WTC11 (cell line): ENCODE measurements around the gene FAM90A26. TPM values are rescaled to one million over a fixed set of nuclear protein-coding genes. Genes with fewer than 3 reads are reported as not detected.

Source experiments
- total RNA-seq: library from RNA; stranded (reverse); gene quantifications from 3 replicates; pipeline ENCODE4 v1.2.3, GENCODE V29; 2021

FAM90A26 gene
- total RNA-seq, 1 experiment from 2014 or later, result not detected

Other genes starting within 250 kb of the FAM90A26 start
- gene USP17L10, start 40.2 kb downstream of the FAM90A26 start, total RNA-seq, result not detected in 3 replicates
- gene USP17L11, start 45.0 kb downstream of the FAM90A26 start, total RNA-seq, result not detected in 3 replicates
- gene USP17L12, start 49.7 kb downstream of the FAM90A26 start, total RNA-seq, result not detected in 3 replicates
- not detected in 3 replicates for gene USP17L13, start 54.5 kb downstream of the FAM90A26 start, total RNA-seq
- not detected in 3 replicates for gene USP17L15, start 64.0 kb downstream of the FAM90A26 start, total RNA-seq
- not detected in 3 replicates for gene USP17L17, start 73.5 kb downstream of the FAM90A26 start, total RNA-seq
- gene USP17L18, start 78.2 kb downstream of the FAM90A26 start, total RNA-seq, result not detected in 3 replicates
- gene USP17L19, start 83.0 kb downstream of the FAM90A26 start, total RNA-seq, result not detected in 3 replicates
- not detected in 3 replicates for gene USP17L20, start 87.7 kb downstream of the FAM90A26 start, total RNA-seq
- gene USP17L21, start 92.5 kb downstream of the FAM90A26 start, total RNA-seq, result not detected in 3 replicates
- gene USP17L22, start 97.2 kb downstream of the FAM90A26 start, total RNA-seq, result not detected in 3 replicates
- not detected in 3 replicates for gene USP17L24, start 154.8 kb downstream of the FAM90A26 start, total RNA-seq
- gene USP17L25, start 159.5 kb downstream of the FAM90A26 start, total RNA-seq, result not detected in 3 replicates
- gene USP17L26, start 164.2 kb downstream of the FAM90A26 start, total RNA-seq, result not detected in 3 replicates
- not detected in 3 replicates for gene USP17L5, start 169.0 kb downstream of the FAM90A26 start, total RNA-seq
- not detected in 3 replicates for gene USP17L27, start 173.7 kb downstream of the FAM90A26 start, total RNA-seq
- not detected in 3 replicates for gene USP17L28, start 178.5 kb downstream of the FAM90A26 start, total RNA-seq
- gene USP17L29, start 183.2 kb downstream of the FAM90A26 start, total RNA-seq, result not detected in 3 replicates
- not detected in 3 replicates for gene USP17L30, start 192.7 kb downstream of the FAM90A26 start, total RNA-seq